Measurements from ENCODE around the gene PTPN22. TPM values are rescaled to one million over a fixed set of nuclear protein-coding genes. Genes with fewer than 3 reads are reported as not detected.

The PTPN22 gene
- total RNA-seq, 2 experiments from 2014 or later: 27.5 to 53.5 TPM

DNA sequence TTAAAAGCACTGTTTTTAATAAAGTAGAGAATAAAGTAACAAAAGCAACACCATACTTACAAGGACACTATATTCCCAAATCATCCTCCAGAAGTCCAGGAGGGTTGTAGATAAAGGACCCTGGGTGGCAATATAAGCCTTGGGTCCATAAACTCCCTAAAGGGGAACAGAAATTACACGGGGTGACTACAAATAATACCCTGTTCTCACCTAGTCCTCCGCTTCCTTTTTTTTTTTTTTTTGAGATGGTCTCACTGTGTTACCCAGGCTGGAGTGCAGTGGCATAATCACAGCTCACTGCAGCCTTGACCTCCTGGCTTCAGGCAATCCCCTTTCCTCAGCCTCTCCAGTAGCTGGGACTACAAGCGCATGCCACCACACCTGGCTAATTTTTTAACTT is 13.1 kb downstream of the PTPN22 start:
- Histone ChIP-seq H3K4me2 (ENCODE audit: low read length) (peak overlapping the region; percentile 79), H3K4me3 (ENCODE audit: low read depth, low read length, poor library complexity, severe bottlenecking) (peak overlapping the region; percentile 58), H3K9me2 (ENCODE audit: insufficient read depth, low read length) (no peaks in the 10 kb centered on the region), H3K27ac (ENCODE audit: low read depth, low read length, poor library complexity, severe bottlenecking) (peak overlapping the region; percentile 94), H3K9me3 (ENCODE audit: low read length) (no peaks in the 10 kb centered on the region), H3K79me2 (ENCODE audit: insufficient read depth, low read depth, low read length) (peaks cover 54% of the 10 kb centered on the region), H4K20me1 (ENCODE audit: insufficient read depth, low read length) (no peaks in the 10 kb centered on the region), H3K4me1 (ENCODE audit: insufficient read depth, low read length, poor library complexity, severe bottlenecking) (peaks cover 70% of the 10 kb centered on the region), H2AFZ (ENCODE audit: low read length) (no peak overlapping the region; the same call in 1 of the 2 replicates), H3K36me3 (ENCODE audit: insufficient read depth, low read length) (peaks cover 57% of the 10 kb centered on the region)
- intact Hi-C loops (cut with micrococcal nuclease; ENCODE audit: unreplicated experiment): loop anchor here (1.0 kb wide), 1 partner anchor 47 kb away; the partner anchor contains the start of gene DCLRE1B
- DNase-seq (ENCODE audit: low spot score): peak; percentile 65
- no peak for TF ChIP-seq EZH2phosphoT487 (IDR thresholded peaks at IDR 0.05; ENCODE audit: borderline replicate concordance, low read depth, low read length)
- TF ChIP-seq, protein P1, sequence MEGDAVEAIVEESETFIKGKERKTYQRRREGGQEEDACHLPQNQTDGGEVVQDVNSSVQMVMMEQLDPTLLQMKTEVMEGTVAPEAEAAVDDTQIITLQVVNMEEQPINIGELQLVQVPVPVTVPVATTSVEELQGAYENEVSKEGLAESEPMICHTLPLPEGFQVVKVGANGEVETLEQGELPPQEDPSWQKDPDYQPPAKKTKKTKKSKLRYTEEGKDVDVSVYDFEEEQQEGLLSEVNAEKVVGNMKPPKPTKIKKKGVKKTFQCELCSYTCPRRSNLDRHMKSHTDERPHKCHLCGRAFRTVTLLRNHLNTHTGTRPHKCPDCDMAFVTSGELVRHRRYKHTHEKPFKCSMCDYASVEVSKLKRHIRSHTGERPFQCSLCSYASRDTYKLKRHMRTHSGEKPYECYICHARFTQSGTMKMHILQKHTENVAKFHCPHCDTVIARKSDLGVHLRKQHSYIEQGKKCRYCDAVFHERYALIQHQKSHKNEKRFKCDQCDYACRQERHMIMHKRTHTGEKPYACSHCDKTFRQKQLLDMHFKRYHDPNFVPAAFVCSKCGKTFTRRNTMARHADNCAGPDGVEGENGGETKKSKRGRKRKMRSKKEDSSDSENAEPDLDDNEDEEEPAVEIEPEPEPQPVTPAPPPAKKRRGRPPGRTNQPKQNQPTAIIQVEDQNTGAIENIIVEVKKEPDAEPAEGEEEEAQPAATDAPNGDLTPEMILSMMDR (conservative IDR thresholded peaks at IDR 0.05; ENCODE audit: low read length): no peak
- CTCF ChIA-PET (ENCODE audit: unreplicated experiment): interaction anchor here (0.6 kb wide), 1 partner anchor 78 kb away, joined by 8 read pairs; no protein-coding TSS in a partner anchor
- no TSS peak for BruUV-seq (replicated peaks)
- POLR2A ChIA-PET: interaction anchor here (0.7 to 5.0 kb wide), 8 partner anchors 11 to 88 kb away, joined by 3 to 57 read pairs (median 6); no protein-coding TSS in a partner anchor

DNA sequence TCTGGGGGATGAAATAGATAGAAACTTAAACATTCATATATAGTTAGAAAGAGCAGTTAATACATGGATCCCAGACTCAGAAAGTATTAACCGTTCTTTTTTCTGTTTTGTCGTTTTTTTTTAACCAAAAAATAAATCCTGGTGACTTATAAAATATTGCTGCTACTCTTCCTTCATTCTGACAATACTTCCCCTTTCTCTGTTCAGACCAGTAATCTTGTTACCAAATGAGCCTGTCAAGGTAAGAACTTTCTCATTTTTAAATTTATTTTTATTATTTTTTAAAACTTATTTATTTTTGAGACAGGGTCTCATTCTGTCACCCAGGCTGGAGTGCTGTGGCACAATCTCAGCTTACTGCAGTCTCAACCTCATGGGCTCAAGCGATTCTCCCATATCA is 13.7 kb downstream of the PTPN22 start:
- peak overlapping the region; percentile 79 for H3K4me2 ChIP-seq (ENCODE audit: low read length)
- H4K20me1 ChIP-seq (ENCODE audit: insufficient read depth, low read length): no peaks in the 10 kb centered on the region
- no peak for DNase-seq (ENCODE audit: low spot score)
- intact Hi-C loops (cut with micrococcal nuclease; ENCODE audit: unreplicated experiment): loop anchor here (1.0 kb wide), 1 partner anchor 48 kb away; the partner anchor contains the start of gene DCLRE1B
- no TSS peak for BruUV-seq (replicated peaks)
- H3K9me3 ChIP-seq (ENCODE audit: low read length): no peaks in the 10 kb centered on the region
- CTCF ChIA-PET (ENCODE audit: unreplicated experiment): no interaction called here
- POLR2A ChIA-PET: interaction anchor here (0.6 to 5.0 kb wide), 5 partner anchors 12 to 137 kb away, joined by 3 to 57 read pairs (median 4); no protein-coding TSS in a partner anchor
- H3K4me1 ChIP-seq (ENCODE audit: insufficient read depth, low read length, poor library complexity, severe bottlenecking): peaks cover 64% of the 10 kb centered on the region
- TF ChIP-seq, protein P1 (conservative IDR thresholded peaks at IDR 0.05; ENCODE audit: low read length): no peak
- TF ChIP-seq EZH2phosphoT487 (IDR thresholded peaks at IDR 0.05; ENCODE audit: borderline replicate concordance, low read depth, low read length): no peak
- H2AFZ ChIP-seq (ENCODE audit: low read length): 0 out of 2 replicates have a peak overlapping the region, but pooled peaks have one; percentile 6
- peaks cover 54% of the 10 kb centered on the region for H3K36me3 ChIP-seq (ENCODE audit: insufficient read depth, low read length)
- H3K27ac ChIP-seq (ENCODE audit: low read depth, low read length, poor library complexity, severe bottlenecking): peak overlapping the region; percentile 94
- no peaks in the 10 kb centered on the region for H3K9me2 ChIP-seq (ENCODE audit: insufficient read depth, low read length)
- peaks cover 48% of the 10 kb centered on the region for H3K79me2 ChIP-seq (ENCODE audit: insufficient read depth, low read depth, low read length)
- H3K4me3 ChIP-seq (ENCODE audit: low read depth, low read length, poor library complexity, severe bottlenecking): peak overlapping the region; percentile 58

DNA sequence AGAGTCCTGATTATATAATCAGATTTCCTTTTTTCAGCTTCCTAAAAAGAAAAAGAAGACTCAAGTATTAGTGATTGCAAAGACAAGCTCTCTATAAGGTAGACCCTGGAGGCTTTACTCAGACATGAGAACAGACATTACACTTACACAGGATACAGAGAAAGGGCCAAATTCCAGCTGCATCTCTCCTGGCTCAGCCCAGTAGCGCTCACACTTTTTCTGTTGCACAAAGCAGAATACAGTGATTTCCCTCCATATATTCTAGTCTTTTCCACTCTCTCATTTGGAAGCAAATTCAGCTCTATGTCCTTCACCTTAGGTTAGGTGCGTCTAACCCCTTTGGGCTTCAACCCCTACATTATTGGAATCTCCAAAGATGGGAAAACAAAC is 15.1 kb downstream of the PTPN22 start:
- no peak overlapping the region for H3K27ac ChIP-seq (ENCODE audit: low read depth, low read length, poor library complexity, severe bottlenecking)
- no peak overlapping the region for H3K4me3 ChIP-seq (ENCODE audit: low read depth, low read length, poor library complexity, severe bottlenecking)
- H3K9me3 ChIP-seq (ENCODE audit: low read length): no peaks in the 10 kb centered on the region
- peaks cover 34% of the 10 kb centered on the region; the same call in 1 of the 2 replicates for H3K79me2 ChIP-seq (ENCODE audit: insufficient read depth, low read depth, low read length)
- no peaks in the 10 kb centered on the region for H3K9me2 ChIP-seq (ENCODE audit: insufficient read depth, low read length)
- intact Hi-C loops (cut with micrococcal nuclease; ENCODE audit: unreplicated experiment): no loop called here
- ChIA-PET CTCF (ENCODE audit: unreplicated experiment) (no interaction called here), POLR2A (interaction anchor here (0.9 to 1.7 kb wide), 4 partner anchors 14 to 90 kb away, joined by 3 to 7 read pairs (median 4); no protein-coding TSS in a partner anchor)
- no peak for DNase-seq (ENCODE audit: low spot score)
- H3K4me1 ChIP-seq (ENCODE audit: insufficient read depth, low read length, poor library complexity, severe bottlenecking): peaks cover 50% of the 10 kb centered on the region
- no peak for TF ChIP-seq EZH2phosphoT487 (IDR thresholded peaks at IDR 0.05; ENCODE audit: borderline replicate concordance, low read depth, low read length)
- TF ChIP-seq, protein P1 (conservative IDR thresholded peaks at IDR 0.05; ENCODE audit: low read length): no peak
- no peaks in the 10 kb centered on the region for H4K20me1 ChIP-seq (ENCODE audit: insufficient read depth, low read length)
- no peak overlapping the region for H2AFZ ChIP-seq (ENCODE audit: low read length)
- BruUV-seq (replicated peaks): no TSS peak
- H3K4me2 ChIP-seq (ENCODE audit: low read length): no peak overlapping the region
- peaks cover 63% of the 10 kb centered on the region for H3K36me3 ChIP-seq (ENCODE audit: insufficient read depth, low read length)
